NB4 (cell line): ENCODE measurements around the gene DPY19L3.

Experiments
- DNase-seq: peaks from one replicate; pipeline ENCODE4 v3.0.0; 2010; ENCODE audit warnings: low read depth
- H3K4me3 ChIP-seq: one replicate; pipeline ENCODE4 v1.5.1; 2011; ENCODE audit warnings: mild to moderate bottlenecking, low read depth, low read length, moderate library complexity
- CTCF ChIP-seq: IDR thresholded peaks from one replicate; pipeline ENCODE4 v1.5.1; 2012; ENCODE audit warnings: low read depth, low read length
- MAX ChIP-seq: IDR thresholded peaks from 2 replicates; pipeline ENCODE4 v1.6.1; 2011; ENCODE audit warnings: low read depth, low read length
- MYC ChIP-seq: IDR thresholded peaks from 2 replicates; pipeline ENCODE4 v1.6.1; 2011; ENCODE audit warnings: low read depth, low read length
- POLR2A ChIP-seq: IDR thresholded peaks from 2 replicates; pipeline ENCODE4 v1.6.1; 2011; ENCODE audit warnings: mild to moderate bottlenecking; ENCODE audit not compliant: insufficient read length; ENCODE audit errors: extremely low read depth

DPY19L3 gene

GRCh38 chr19:32403291-32403995 lies 2.1 kb upstream of the DPY19L3 start:
- no peak overlapping the region for H3K4me3 ChIP-seq
- TF ChIP-seq POLR2A (no peak), CTCF (no peak), MAX (no peak), MYC (no peak)
- no peak for DNase-seq

GRCh38 chr19:32404213-32404932 lies 1.2 kb upstream of the DPY19L3 start:
- DNase-seq: peak; percentile 66
- peak overlapping the region; percentile 64 for H3K4me3 ChIP-seq
- TF ChIP-seq POLR2A: no peak
- no peak for TF ChIP-seq MAX
- no peak for TF ChIP-seq CTCF
- no peak for TF ChIP-seq MYC

- DNase-seq: no peak
- peak overlapping the region; percentile 64 for H3K4me3 ChIP-seq
- TF ChIP-seq MYC: no peak
- TF ChIP-seq CTCF: no peak
- TF ChIP-seq POLR2A: no peak
- no peak for TF ChIP-seq MAX
Observed at GRCh38 chr19:32404933-32405430, 588 bp upstream of the DPY19L3 start.

GRCh38 chr19:32406161-32407003 lies 812 bp downstream of the DPY19L3 start:
- TF ChIP-seq MAX: no peak
- TF ChIP-seq MYC: no peak
- TF ChIP-seq POLR2A: no peak
- TF ChIP-seq CTCF: no peak
- H3K4me3 ChIP-seq: peak overlapping the region; percentile 71
- DNase-seq: no peak

GRCh38 chr19:32407004-32407992 lies 1.7 kb downstream of the DPY19L3 start:
- DNase-seq: peak; percentile 35
- peak overlapping the region; percentile 71 for H3K4me3 ChIP-seq
- no peak for TF ChIP-seq MAX
- no peak for TF ChIP-seq CTCF
